DND-41 (cell line): ENCODE data around the gene FRMD8.

Experiments
- ATAC-seq: fragments of 200-7000 bp; cut with Tn5 transposase; 3 replicates; pipeline ENCODE4 v1.9.1; 2021; ENCODE audit warnings: low read depth; ENCODE audit not compliant: insufficient read depth
- DNase-seq: peaks from one replicate; pipeline ENCODE4 v3.0.0-alpha.2; 2020
- H2AFZ ChIP-seq: 2 replicates; pipeline ENCODE4 v1.6.0; 2012; ENCODE audit warnings: low read depth, low read length
- H3K27ac ChIP-seq: 2 replicates; pipeline ENCODE4 v1.5.1; 2012; ENCODE audit warnings: low read length, inconsistent platforms
- H3K27me3 ChIP-seq: fragments of 200-600 bp; sonication (generic); 2 replicates; pipeline ENCODE4 v1.6.0; 2012; ENCODE audit warnings: low read length, mild to moderate bottlenecking, inconsistent platforms; ENCODE audit not compliant: insufficient read depth, poor library complexity
- H3K36me3 ChIP-seq: 2 replicates; pipeline ENCODE4 v1.5.1; 2012; ENCODE audit warnings: low read length, inconsistent platforms; ENCODE audit not compliant: insufficient read depth
- H3K4me1 ChIP-seq: 2 replicates; pipeline ENCODE4 v1.5.1; 2012; ENCODE audit warnings: mild to moderate bottlenecking, low read length; ENCODE audit not compliant: insufficient read depth
- H3K4me2 ChIP-seq: 2 replicates; pipeline ENCODE4 v1.6.0; 2012; ENCODE audit warnings: mild to moderate bottlenecking, moderate library complexity, low read length, inconsistent platforms; ENCODE audit not compliant: insufficient read depth
- H3K4me3 ChIP-seq, 2 experiments: fragments of 200-600 bp in 1 of 2; shearing (Covaris generic) in 1 of 2; 2 replicates each; pipeline ENCODE4 v1.5.1; 2012 to 2016; ENCODE audit warnings: inconsistent platforms in 2 of 2, low read length in 2 of 2, mild to moderate bottlenecking in 2 of 2, low read depth in 1 of 2, moderate library complexity in 1 of 2
- H3K79me2 ChIP-seq: 2 replicates; pipeline ENCODE4 v1.6.0; 2012; ENCODE audit warnings: low read length, inconsistent platforms; ENCODE audit not compliant: insufficient read depth
- H3K9ac ChIP-seq: 2 replicates; pipeline ENCODE4 v1.6.0; 2012; ENCODE audit warnings: low read depth, mild to moderate bottlenecking, inconsistent platforms, low read length, moderate library complexity
- H3K9me3 ChIP-seq: 2 replicates; pipeline ENCODE4 v1.5.1; 2012; ENCODE audit warnings: low read length, moderate library complexity, mild to moderate bottlenecking, inconsistent platforms; ENCODE audit not compliant: insufficient read depth, severe bottlenecking
- H4K20me1 ChIP-seq: 2 replicates; pipeline ENCODE4 v1.6.0; 2012; ENCODE audit warnings: low read length; ENCODE audit not compliant: insufficient read depth
- CTCF ChIP-seq: IDR thresholded peaks from 2 replicates; pipeline ENCODE4 v1.5.1; 2012; ENCODE audit warnings: borderline replicate concordance, low read length, moderate library complexity, mild to moderate bottlenecking; ENCODE audit not compliant: poor library complexity, severe bottlenecking; ENCODE audit errors: extremely low read depth
- EZH2 ChIP-seq: IDR thresholded peaks from 3 replicates; pipeline ENCODE4 v1.6.1; 2012; ENCODE audit warnings: borderline replicate concordance, low read depth, mild to moderate bottlenecking, moderate library complexity, low read length, inconsistent platforms; ENCODE audit not compliant: severe bottlenecking

Gene FRMD8

GRCh38 chr11:65420979-65421793 lies 34.7 kb downstream of the FRMD8 start:
- Histone ChIP-seq H3K4me2 (peak overlapping the region; percentile 86), H3K27ac (peak overlapping the region; percentile 99), H3K36me3 (peaks cover 34% of the 10 kb centered on the region), H3K4me1 (peaks cover 70% of the 10 kb centered on the region), H3K4me3 (peak overlapping the region; percentile 34 to 79; a peak in 3 of 4 replicates), H3K27me3 (no peaks in the 10 kb centered on the region), H3K79me2 (peaks cover 96% of the 10 kb centered on the region), H3K9ac (peak overlapping the region; percentile 98), H3K9me3 (no peaks in the 10 kb centered on the region), H4K20me1 (peaks cover 35% of the 10 kb centered on the region), H2AFZ (no peak overlapping the region)
- peak; percentile 0 for TF ChIP-seq CTCF
- TF ChIP-seq EZH2 = no peak
- peak; percentile 94 for DNase-seq
- peak; percentile 55 for ATAC-seq

- H3K9me3 ChIP-seq = no peaks in the 10 kb centered on the region
- ATAC-seq = peak; percentile 18
- H3K9ac ChIP-seq = peak overlapping the region; percentile 98
- TF ChIP-seq CTCF (no peak), EZH2 (no peak)
- H4K20me1 ChIP-seq = peaks cover 43% of the 10 kb centered on the region
- peaks cover 42% of the 10 kb centered on the region for H3K36me3 ChIP-seq
- peak overlapping the region; percentile 75 to 79 for H3K4me3 ChIP-seq
- H2AFZ ChIP-seq = peak overlapping the region; percentile 73
- peak overlapping the region; percentile 86 for H3K4me2 ChIP-seq
- DNase-seq = peak; percentile 97
- H3K27ac ChIP-seq = peak overlapping the region; percentile 99
- H3K4me1 ChIP-seq = peaks cover 70% of the 10 kb centered on the region
- no peaks in the 10 kb centered on the region for H3K27me3 ChIP-seq
- peaks cover 97% of the 10 kb centered on the region for H3K79me2 ChIP-seq
These were observed 35.6 kb downstream of the FRMD8 start for GRCh38 chr11:65421794-65422632.

GRCh38 chr11:65422633-65423515 lies 36.4 kb downstream of the FRMD8 start, which contains the start of gene NEAT1:
Gene NEAT1, plus strand, starts transcription at chr11:65422798.
- Histone ChIP-seq H3K36me3 (peaks cover 47% of the 10 kb centered on the region), H3K4me3 (peak within 1 kb of the TSS; percentile 75 to 79), H3K9ac (peak within 1 kb of the TSS; percentile 98), H3K27me3 (no peaks in the 10 kb centered on the region), H3K79me2 (peaks cover 97% of the 10 kb centered on the region), H3K27ac (peak within 1 kb of the TSS; percentile 99), H3K9me3 (no peaks in the 10 kb centered on the region), H3K4me2 (peak within 1 kb of the TSS; percentile 86), H2AFZ (peak within 1 kb of the TSS; percentile 73), H4K20me1 (peaks cover 52% of the 10 kb centered on the region), H3K4me1 (peaks cover 70% of the 10 kb centered on the region)
- DNase-seq (peak; percentile 93), ATAC-seq (peak; percentile 20)
- TF ChIP-seq CTCF (no peak), EZH2 (no peak)
